H9 (cell line): ENCODE measurements around the gene MTX3. TPM values are rescaled to one million over a fixed set of nuclear protein-coding genes. Genes with fewer than 3 reads are reported as not detected.

Experiments
- DNase-seq: peaks from one replicate; pipeline ENCODE4 v3.0.0-alpha.2; 2017
- H2AFZ ChIP-seq: one replicate; pipeline ENCODE4 v1.6.1; 2013; ENCODE audit warnings: mild to moderate bottlenecking, low read length, control low read depth, moderate library complexity
- H2AK5ac ChIP-seq: 2 replicates; pipeline ENCODE4 v1.6.1; 2013; ENCODE audit warnings: low read length, control low read depth, mixed read lengths; ENCODE audit not compliant: insufficient read length
- H2BK120ac ChIP-seq: one replicate; pipeline ENCODE4 v1.6.1; 2013; ENCODE audit warnings: low read depth, mild to moderate bottlenecking, low read length, control low read depth, inconsistent platforms; ENCODE audit not compliant: poor library complexity, severe bottlenecking
- H2BK12ac ChIP-seq: 2 replicates; pipeline ENCODE4 v1.6.1; 2013; ENCODE audit warnings: low read length, control low read depth, mixed read lengths, low read depth; ENCODE audit not compliant: insufficient read length
- H2BK15ac ChIP-seq: 2 replicates; pipeline ENCODE4 v1.6.1; 2013; ENCODE audit warnings: low read depth, low read length, control low read depth
- H2BK20ac ChIP-seq: one replicate; pipeline ENCODE4 v1.6.1; 2013; ENCODE audit warnings: low read depth, mild to moderate bottlenecking, low read length, control low read depth, inconsistent platforms; ENCODE audit not compliant: poor library complexity, severe bottlenecking
- H2BK5ac ChIP-seq: 2 replicates; pipeline ENCODE4 v1.6.1; 2013; ENCODE audit warnings: low read length, control low read depth, mixed read lengths; ENCODE audit not compliant: insufficient read length
- H3K14ac ChIP-seq: 2 replicates; pipeline ENCODE4 v1.6.1; 2013; ENCODE audit warnings: low read length, control low read depth; ENCODE audit not compliant: insufficient read depth
- H3K18ac ChIP-seq: 2 replicates; pipeline ENCODE4 v1.6.1; 2013; ENCODE audit warnings: low read depth, mild to moderate bottlenecking, mixed read lengths, low read length, control low read depth; ENCODE audit not compliant: insufficient read length
- H3K23ac ChIP-seq: 2 replicates; pipeline ENCODE4 v1.6.1; 2013; ENCODE audit warnings: low read length, control low read depth, mixed read lengths, low read depth; ENCODE audit not compliant: insufficient read length
- H3K23me2 ChIP-seq: 2 replicates; pipeline ENCODE4 v1.6.1; 2013; ENCODE audit warnings: low read depth, mild to moderate bottlenecking, mixed read lengths, low read length, control low read depth; ENCODE audit not compliant: insufficient read length, poor library complexity, severe bottlenecking
- H3K27ac ChIP-seq: 2 replicates; pipeline ENCODE4 v1.5.1; 2013; ENCODE audit warnings: low read length, control low read depth, mixed read lengths, low read depth; ENCODE audit not compliant: insufficient read length
- H3K27me3 ChIP-seq: 2 replicates; pipeline ENCODE4 v1.6.1; 2013; ENCODE audit warnings: low read length, control low read depth, inconsistent platforms; ENCODE audit not compliant: insufficient read depth
- H3K4ac ChIP-seq: 2 replicates; pipeline ENCODE4 v1.6.1; 2013; ENCODE audit warnings: low read depth, mild to moderate bottlenecking, control low read depth, inconsistent platforms, low read length, moderate library complexity
- H3K4me1 ChIP-seq: 2 replicates; pipeline ENCODE4 v1.6.1; 2013; ENCODE audit warnings: low read length, control low read depth, inconsistent platforms; ENCODE audit not compliant: insufficient read depth
- H3K4me2 ChIP-seq: 2 replicates; pipeline ENCODE4 v1.6.1; 2013; ENCODE audit warnings: low read length, control low read depth, mixed read lengths; ENCODE audit not compliant: insufficient read length, insufficient read depth
- H3K56ac ChIP-seq: 2 replicates; pipeline ENCODE4 v1.6.1; 2013; ENCODE audit warnings: low read depth, mild to moderate bottlenecking, mixed read lengths, low read length, control low read depth; ENCODE audit not compliant: insufficient read length
- H3K79me1 ChIP-seq: 2 replicates; pipeline ENCODE4 v1.6.1; 2013; ENCODE audit warnings: low read depth, mild to moderate bottlenecking, moderate library complexity, low read length, control low read depth, inconsistent platforms; ENCODE audit not compliant: insufficient read depth, poor library complexity, severe bottlenecking
- H3K79me2 ChIP-seq: 2 replicates; pipeline ENCODE4 v1.6.1; 2013; ENCODE audit warnings: low read length, control low read depth, inconsistent platforms; ENCODE audit not compliant: insufficient read depth
- H3K9ac ChIP-seq: 2 replicates; pipeline ENCODE4 v1.6.1; 2013; ENCODE audit warnings: low read length, control low read depth, mixed read lengths; ENCODE audit not compliant: insufficient read length; ENCODE audit errors: extremely low read depth
- H3K9me3 ChIP-seq: one replicate; pipeline ENCODE4 v1.6.1; 2013; ENCODE audit warnings: low read depth, low read length, inconsistent platforms; ENCODE audit not compliant: control insufficient read depth
- H3T11ph ChIP-seq: one replicate; pipeline ENCODE4 v1.6.1; 2013; ENCODE audit warnings: mild to moderate bottlenecking, low read length, control low read depth, inconsistent platforms
- H4K20me1 ChIP-seq: one replicate; pipeline ENCODE4 v1.6.1; 2013; ENCODE audit not compliant: control insufficient read depth, insufficient read length, insufficient read depth
- H4K5ac ChIP-seq: 2 replicates; pipeline ENCODE4 v1.6.1; 2013; ENCODE audit warnings: low read depth, mild to moderate bottlenecking, mixed read lengths, low read length, control low read depth; ENCODE audit not compliant: insufficient read length
- H4K8ac ChIP-seq: replicated peaks from 2 replicates; pipeline ENCODE4 v1.6.1; 2013; ENCODE audit warnings: low read length, control low read depth, mixed read lengths, low read depth; ENCODE audit not compliant: insufficient read length
- H4K91ac ChIP-seq: 2 replicates; pipeline ENCODE4 v1.6.1; 2013; ENCODE audit warnings: low read depth, mild to moderate bottlenecking, moderate library complexity, mixed read lengths, low read length, control low read depth; ENCODE audit not compliant: insufficient read length
- H3K27ac Mint-ChIP-seq, 3 experiments: 2 replicates in 2 of 3; 3 replicates in 1 of 3; pipeline ENCODE4 v1.8.0; 2020 to 2021; ENCODE audit warnings: mixed read lengths in 3 of 3, mild to moderate bottlenecking in 1 of 3, moderate library complexity in 1 of 3
- H3K27me3 Mint-ChIP-seq: 2 replicates; pipeline ENCODE4 v1.8.0; 2021; ENCODE audit warnings: low read depth, mild to moderate bottlenecking, moderate library complexity, mixed read lengths
- H3K36me3 Mint-ChIP-seq, 3 experiments: 2 replicates in 2 of 3; 3 replicates in 1 of 3; pipeline ENCODE4 v1.8.0; 2020 to 2021; ENCODE audit warnings: low read depth in 3 of 3, mixed read lengths in 3 of 3; ENCODE audit not compliant: insufficient read depth in 1 of 3
- H3K4me1 Mint-ChIP-seq, 2 experiments: 2 replicates each; pipeline ENCODE4 v1.8.0; 2020; ENCODE audit warnings: mixed read lengths in 2 of 2
- H3K4me3 Mint-ChIP-seq, 2 experiments: 2 replicates in 1 of 2; 3 replicates in 1 of 2; pipeline ENCODE4 v1.8.0; 2020 to 2021; ENCODE audit warnings: mild to moderate bottlenecking in 2 of 2, mixed read lengths in 2 of 2, moderate library complexity in 1 of 2
- H3K9me3 Mint-ChIP-seq, 2 experiments: 2 replicates in 1 of 2; 3 replicates in 1 of 2; pipeline ENCODE4 v1.8.0; 2020; ENCODE audit warnings: mild to moderate bottlenecking in 2 of 2, mixed read lengths in 2 of 2, moderate library complexity in 1 of 2
- WGBS: extraction: QIAGEN DNeasy Blood & Tissue Kit; methylation state at CpG from one replicate; pipeline ENCODE4 v1.1.7; 2013; ENCODE audit warnings: missing lambda C conversion rate, low lambda C conversion rate, mixed read lengths; ENCODE audit not compliant: insufficient read length; ENCODE audit errors: extremely low coverage; 5-methylcytosine and 5-hydroxymethylcytosine counted together
- total RNA-seq: library from RNA; stranded (reverse); gene quantifications from 2 replicates; pipeline ENCODE4 v1.2.1, GENCODE V29; 2021
- TF ChIP-seq, protein P1 (sequence below): fragments of 200-600 bp; sonication (generic); conservative IDR thresholded peaks from 3 replicates; pipeline ENCODE4 v1.8.0; 2021; ENCODE audit warnings: antibody characterized with exemption, mild to moderate bottlenecking

MTX3 gene
- total RNA-seq, 1 experiment from 2014 or later, result 24.1 TPM

DNA sequence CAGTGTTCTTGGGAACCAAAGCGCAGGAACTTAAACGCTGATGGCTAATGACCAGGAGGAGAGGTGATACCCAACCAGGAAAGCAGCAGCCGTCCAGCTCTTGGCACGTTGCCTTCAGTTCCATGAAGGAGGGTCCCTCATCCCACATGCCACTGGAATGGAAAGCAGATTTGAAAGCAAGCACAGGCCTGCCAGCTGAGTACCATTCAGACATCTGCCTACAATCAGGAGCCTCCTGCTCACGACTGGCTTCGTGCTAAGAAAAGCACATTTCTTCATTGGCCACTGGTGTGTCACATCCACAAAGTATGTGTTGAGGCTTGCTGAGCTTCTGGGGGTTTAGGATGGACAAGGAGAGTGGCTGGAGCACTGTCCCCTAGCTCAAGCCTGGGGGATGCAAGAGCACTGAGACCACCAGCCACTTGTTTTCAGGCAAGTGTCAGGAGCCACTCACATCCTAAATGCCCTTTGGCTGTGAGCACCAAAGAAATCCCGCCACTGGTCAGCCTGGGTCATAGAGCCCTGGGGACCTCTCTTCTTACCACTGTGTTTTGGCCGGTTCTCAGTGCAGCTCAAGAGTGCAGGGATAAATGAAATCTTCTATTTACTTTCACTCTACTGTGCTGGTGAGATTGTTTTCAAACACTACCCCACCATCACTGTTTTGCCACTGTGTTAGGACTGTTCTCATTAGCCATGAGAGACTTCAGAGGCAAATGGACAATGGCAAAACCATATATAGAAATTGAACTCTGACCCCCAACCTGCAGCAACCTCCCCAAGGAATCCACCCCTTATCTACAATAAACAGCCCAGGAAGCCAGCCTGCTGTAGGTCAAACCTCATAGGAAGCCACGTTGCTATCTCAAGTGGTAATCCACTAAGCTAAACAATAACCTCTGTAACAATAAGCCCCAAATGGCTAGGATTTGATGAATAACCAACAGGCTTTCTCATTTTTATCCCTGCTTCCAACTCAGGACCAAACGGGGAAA, 58.3 kb downstream of the MTX3 start:
- H3K9ac ChIP-seq, result no peak overlapping the region
- Mint-ChIP-seq H3K9me3 (no peaks in the 10 kb centered on the region), H3K27ac (no peak overlapping the region), H3K27me3 (peaks cover 2% of the 10 kb centered on the region; the same call in 1 of the 2 replicates), H3K4me3 (no peak overlapping the region), H3K4me1 (no peaks in the 10 kb centered on the region), H3K36me3 (no peaks in the 10 kb centered on the region)
- no peak overlapping the region for H4K91ac ChIP-seq
- H4K8ac ChIP-seq, result no peak overlapping the region
- H3K27me3 ChIP-seq, result no peaks in the 10 kb centered on the region
- H2BK20ac ChIP-seq, result no peak overlapping the region
- no peak for DNase-seq
- no peaks in the 10 kb centered on the region for H4K20me1 ChIP-seq
- H3K27ac ChIP-seq, result no peak overlapping the region
- H3K23me2 ChIP-seq, result no peaks in the 10 kb centered on the region
- no peaks in the 10 kb centered on the region for H3K79me2 ChIP-seq
- H3T11ph ChIP-seq, result no peak overlapping the region
- no peaks in the 10 kb centered on the region for H3K9me3 ChIP-seq
- no peak overlapping the region for H2BK15ac ChIP-seq
- no peak overlapping the region for H2AFZ ChIP-seq
- H3K4ac ChIP-seq, result no peak overlapping the region
- H3K23ac ChIP-seq, result no peak overlapping the region
- no peaks in the 10 kb centered on the region for H3K79me1 ChIP-seq
- no peak overlapping the region for H2AK5ac ChIP-seq
- H3K4me1 ChIP-seq, result no peaks in the 10 kb centered on the region
- no peak overlapping the region for H3K14ac ChIP-seq
- TF ChIP-seq, protein P1, sequence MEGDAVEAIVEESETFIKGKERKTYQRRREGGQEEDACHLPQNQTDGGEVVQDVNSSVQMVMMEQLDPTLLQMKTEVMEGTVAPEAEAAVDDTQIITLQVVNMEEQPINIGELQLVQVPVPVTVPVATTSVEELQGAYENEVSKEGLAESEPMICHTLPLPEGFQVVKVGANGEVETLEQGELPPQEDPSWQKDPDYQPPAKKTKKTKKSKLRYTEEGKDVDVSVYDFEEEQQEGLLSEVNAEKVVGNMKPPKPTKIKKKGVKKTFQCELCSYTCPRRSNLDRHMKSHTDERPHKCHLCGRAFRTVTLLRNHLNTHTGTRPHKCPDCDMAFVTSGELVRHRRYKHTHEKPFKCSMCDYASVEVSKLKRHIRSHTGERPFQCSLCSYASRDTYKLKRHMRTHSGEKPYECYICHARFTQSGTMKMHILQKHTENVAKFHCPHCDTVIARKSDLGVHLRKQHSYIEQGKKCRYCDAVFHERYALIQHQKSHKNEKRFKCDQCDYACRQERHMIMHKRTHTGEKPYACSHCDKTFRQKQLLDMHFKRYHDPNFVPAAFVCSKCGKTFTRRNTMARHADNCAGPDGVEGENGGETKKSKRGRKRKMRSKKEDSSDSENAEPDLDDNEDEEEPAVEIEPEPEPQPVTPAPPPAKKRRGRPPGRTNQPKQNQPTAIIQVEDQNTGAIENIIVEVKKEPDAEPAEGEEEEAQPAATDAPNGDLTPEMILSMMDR, result no peak
- H3K56ac ChIP-seq, result no peak overlapping the region
- H4K5ac ChIP-seq, result no peak overlapping the region
- H3K18ac ChIP-seq, result no peak overlapping the region
- no peak overlapping the region for H3K4me2 ChIP-seq
- no peak overlapping the region for H2BK5ac ChIP-seq
- no peak overlapping the region for H2BK12ac ChIP-seq
- no CpG with 5 or more reads among the region's 10 CpGs for WGBS
- no peak overlapping the region for H2BK120ac ChIP-seq
